ENCODE data around the gene SIX1.

SIX1 gene

DNA sequence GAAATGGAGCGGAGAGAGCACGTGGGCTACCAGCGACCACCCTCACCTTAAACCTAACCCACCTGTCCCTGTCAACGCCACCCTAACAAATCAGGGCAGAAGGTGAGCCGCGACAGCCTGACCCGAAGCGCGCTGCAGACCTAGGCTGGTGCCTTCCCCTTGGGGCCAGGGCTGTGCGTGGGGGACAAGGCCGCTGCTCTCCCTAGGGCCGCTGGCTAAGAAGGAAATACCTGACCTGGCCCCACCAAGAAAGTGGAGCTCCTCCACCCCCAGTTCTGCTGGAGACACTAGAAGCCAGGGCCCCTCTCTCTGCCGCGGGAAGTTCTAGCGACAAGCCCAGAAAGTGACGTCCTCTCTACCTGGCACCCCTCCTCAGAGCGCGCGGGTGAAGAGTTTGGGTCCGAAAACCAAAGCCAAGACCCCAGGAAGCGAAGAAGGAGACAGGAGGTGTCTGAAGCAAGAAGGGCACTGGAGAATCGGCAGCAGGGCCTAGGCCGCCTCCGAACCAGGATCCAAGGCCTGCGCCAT is 7.5 kb downstream of the SIX1 start:
- DNase-seq, result no peak

DNA sequence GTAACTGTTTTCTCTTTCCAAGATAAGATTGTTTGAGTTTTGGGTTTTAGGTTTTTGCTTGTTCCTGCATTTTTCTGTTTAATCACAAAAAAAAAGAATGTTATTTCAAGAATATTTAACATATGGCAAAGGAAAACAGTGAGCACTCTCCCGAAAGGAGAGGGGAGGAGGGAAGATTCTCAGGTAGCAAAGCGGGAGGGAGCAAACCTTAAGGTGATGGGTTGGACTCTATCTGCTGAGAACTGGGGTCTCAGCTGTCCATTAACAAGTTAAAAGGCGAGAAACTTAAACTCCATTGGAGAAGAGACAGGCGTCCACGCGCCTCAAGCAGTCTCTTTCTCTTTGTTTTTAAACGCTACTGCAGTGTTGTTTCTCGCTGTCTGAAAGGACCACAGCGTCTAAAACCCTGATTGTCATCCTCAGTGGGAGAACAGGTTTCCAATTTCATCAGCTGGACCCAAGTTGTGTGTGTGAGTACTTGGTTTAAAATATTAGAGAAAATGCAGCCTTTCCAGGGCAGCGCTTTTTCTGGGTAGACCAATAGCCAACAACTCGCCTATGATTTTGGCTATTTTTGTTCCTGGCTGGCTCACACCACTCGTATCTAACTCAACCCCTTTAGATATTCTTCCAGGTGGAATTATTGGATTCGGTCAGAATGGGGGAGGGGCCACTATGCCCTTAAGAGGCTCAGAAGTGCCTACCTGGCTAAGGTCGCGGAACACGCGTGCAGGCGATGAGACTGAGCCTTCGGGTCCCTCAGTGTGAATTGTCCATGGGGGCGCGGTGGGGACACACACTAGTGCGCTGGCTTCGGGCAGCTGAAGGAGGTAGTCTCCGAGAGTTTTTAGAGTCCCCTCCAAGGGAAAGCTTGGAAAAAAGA is 8.2 kb downstream of the SIX1 start:
- DNase-seq, result no peak

DNA sequence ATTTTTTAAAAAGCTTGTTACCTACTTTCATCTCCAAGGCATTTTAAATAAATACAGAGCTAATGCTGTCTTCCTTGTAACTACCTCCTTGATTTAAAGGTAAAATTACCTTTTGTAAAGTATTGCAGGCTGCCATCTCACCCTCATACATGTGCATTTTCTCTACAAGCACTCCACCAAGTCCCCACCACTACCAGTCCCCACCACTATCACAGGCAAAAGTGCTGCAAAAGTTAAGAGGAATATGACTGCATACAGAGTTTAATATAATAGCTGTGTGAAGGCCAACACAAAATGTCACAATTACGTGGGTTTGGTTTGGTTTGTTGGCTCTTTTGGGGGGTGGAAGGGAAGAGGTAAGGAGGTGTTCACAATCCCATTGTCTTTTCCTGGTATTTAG is 9.6 kb downstream of the SIX1 start:
- DNase-seq, result no peak

DNA sequence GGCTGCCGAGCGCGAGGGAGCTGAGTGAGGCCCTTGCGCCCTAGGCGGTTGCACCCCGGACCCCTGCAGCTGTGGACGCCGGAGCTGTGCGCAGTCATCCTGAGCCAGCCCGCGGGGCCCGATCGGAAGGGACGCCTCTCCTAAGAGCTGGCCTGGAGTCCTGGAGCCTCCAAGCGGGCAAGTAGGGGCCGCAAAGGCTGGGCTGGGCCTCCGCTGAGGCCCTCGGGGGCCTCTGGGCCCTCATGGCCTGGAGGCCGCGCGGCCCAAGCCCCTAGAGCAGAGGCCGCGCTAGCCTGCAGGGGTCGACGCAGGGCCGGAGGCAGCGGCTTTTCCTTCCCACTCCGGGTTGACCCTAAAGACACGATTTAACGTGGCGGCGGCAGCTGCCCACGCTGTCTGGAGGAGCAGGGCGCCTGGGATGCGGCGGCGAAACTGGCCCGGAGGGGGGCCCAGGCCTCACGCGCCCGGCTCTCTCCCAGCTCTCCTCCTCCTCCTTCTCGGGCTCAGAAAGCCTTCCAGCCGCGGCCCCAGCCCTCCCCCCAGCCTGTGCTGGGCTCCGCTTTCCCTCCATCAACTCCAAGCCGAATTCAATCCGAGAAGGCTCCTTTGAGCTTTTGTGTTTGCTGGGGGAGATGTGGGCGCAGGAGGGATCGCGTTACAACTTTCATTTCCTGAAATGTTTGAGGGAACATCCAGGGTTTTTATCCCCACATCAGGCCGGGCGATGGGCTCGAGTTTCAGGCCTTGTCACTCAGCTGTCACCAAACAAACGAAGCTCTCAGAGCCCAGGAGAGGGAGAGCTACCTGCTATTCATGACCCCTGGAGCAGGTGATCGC is 11.6 kb downstream of the SIX1 start:
- no peak for DNase-seq

DNA sequence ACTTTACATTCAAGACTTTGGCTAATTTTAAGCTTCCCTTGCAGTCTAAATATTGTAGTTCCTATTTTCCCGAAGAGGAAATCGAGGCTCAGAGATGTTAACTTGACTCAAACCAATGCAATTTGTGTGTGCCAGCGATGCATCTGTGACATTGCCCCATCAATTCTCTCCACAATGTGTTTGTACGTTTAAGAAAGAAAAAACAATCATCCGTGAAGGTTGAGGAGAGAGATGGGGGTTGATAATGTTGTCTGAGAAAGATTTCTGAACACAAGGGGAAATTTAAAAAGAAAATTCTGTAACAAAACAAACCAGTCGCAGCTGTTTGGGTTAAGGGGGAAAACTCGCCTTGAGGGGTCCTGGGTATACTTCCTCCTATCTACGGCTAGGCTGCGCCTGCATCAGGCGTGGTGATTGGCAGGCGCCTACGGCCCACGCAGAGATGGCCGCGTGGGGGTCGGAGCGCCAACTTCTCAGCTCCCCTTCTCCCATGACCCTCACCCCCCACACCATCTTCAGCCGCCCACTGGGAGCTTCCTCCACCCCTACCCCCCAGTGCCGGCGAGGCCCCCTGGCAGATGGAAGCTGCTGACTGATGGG is 12.3 kb downstream of the SIX1 start:
- DNase-seq, result no peak

DNA sequence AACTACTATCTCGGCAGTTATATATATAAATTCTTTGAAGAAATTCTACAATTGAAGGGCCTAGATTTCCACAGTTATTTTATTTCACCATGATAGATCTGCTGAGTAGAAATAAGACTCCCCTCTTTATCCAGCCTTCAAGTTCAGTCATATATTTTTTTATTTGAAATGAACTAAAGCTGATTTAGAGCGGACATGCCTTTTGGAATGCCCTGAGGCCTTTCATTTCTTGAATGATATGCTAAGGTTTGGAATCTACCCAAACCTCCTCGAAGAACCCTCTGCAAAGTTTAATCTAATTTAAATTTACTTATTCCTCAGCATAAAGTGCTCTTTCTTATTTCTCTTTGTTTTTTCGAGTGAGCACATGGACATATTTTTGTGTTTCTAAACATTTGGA is 15.1 kb downstream of the SIX1 start:
- DNase-seq, result no peak

DNA sequence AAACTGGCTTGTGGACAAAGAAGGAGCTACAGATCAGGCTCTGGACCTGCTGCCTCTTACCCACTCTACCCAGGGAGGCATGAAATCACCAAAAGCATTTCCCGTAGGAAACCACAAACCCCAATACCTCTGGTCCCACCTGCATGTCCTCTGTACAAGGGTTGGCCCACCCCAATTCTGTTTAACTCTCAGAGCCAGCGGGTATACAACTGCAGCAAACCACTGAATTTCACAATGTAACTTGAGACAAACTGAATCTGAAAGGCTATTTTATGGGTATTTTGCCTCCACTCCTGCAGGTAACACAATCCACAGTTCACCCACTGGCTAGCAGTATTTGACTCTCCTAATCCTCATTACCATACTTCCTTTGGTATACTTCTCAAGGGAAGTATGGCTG is 16.5 kb downstream of the SIX1 start:
- no peak for DNase-seq

DNA sequence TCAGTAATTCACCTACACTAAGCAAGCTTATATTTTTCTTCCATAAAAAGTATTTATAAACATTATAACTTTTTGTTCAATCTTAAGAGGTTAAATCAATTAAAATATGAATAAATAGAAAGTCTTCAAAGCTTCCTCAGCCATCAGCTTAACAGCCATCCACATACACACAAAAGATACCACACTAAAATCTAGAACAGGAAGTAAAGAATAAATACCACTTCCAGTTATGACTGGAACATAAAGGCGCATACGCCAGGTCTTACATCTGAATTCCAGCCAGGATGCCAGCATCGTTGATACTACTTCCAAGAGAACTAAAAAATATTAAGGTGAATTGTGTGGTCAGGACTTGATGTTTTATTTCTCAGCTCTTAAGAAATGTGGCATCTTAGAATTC is 17.0 kb downstream of the SIX1 start:
- DNase-seq, result no peak

DNA sequence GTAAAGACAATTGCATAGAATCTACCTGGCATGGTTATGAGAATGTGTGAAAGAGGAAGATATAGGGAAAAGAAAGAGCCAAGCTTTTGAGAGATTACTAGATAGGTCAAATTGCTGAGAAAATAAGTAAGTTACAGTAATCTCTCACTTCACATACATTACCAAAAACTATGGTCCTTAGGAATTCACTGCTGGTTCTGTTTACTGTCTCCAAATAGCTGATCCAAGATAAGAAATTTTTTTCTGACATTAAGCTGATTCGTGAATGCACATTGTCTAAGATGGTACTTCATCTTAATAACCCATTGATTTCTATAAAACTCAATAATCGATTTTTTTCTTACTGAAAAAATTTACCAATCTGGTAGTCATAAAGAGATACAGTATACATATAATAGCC is 17.4 kb downstream of the SIX1 start:
- DNase-seq, result no peak

DNA sequence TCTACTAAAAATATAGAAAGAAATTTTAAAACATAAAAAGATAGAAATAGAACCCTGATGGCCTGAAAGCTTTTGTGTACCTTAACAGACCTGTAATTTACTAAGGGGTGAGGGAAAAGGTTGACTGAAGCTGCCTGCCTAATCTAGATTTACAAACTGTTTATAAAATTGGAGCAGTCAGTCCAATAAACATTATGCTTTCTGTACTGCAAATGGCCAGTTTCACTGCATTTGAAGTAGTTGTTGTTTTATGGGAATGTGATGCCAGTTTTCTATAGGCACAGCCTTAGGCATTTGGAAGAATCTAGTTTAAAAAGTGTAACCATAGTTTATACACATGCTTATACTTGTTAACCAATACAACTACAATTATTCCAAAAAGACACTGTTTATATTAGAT is 19.1 kb downstream of the SIX1 start:
- no peak for DNase-seq

DNA sequence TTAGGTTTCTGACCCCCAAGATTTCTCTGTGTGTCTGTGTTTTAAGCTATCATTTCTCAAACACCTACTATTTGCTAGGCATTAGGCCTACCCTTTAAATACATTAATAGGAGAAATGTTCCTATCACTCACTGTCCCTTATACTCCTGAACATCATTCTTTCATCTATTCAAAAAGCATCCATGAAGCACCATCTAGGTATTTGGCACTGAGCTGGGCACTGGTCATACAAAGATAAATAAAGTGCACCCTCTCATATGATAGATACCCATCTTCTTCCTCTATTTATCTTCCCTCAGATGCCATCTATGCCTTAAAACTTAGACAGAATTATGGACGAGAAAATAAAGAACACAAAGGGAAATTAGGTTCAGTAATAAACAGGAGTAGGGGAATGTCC is 20.4 kb downstream of the SIX1 start:
- no peak for DNase-seq

DNA sequence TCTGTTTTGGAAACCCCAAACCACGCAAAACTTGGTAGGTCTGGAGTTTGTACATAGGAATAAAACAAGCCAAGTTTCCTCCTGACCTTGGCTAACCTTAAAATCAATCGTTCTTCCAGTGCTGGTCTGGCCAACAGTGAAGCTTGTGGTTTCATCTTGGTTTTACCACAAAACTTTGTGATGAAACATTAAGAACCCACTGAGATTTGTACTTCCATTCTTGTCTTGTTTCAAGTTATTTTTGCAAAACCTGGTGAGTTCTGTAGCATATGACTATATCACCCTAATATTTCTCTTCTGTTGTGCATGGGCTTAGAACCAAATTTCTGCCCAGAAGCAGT is 26.4 kb downstream of the SIX1 start:
- DNase-seq, result no peak

DNA sequence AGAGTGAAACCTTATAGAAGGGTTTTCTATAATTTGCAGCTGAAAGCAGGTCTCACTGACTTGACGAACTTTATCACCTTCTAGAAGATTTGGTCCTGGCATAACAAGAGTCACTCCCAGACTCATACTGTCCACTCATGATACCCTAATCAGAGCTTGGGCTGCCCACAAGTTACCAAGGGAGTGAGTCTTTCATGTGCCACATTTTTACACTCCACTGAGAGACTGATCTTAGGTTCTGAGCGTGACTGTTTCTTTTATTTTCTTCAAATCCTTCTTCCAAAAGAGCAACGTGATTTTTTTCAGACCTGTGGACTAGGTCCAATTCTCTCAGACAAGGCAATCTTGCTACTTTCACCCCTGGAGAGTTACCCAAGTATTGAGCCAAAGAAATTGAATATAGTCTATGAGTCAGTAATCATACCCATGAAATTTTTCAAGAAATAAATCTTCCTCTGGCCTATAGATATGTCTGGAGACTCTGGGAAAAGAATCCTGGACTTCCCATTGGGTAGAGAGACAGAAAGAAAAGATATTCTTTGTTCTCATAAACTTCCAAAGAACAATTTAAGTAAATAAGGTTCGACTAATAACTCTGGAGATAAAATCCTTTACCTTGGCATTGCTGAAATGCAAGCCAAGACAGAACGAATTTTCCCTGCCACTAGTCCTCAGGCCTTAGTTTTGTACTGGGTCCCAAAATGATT is 26.9 kb downstream of the SIX1 start:
- DNase-seq, result no peak

DNA sequence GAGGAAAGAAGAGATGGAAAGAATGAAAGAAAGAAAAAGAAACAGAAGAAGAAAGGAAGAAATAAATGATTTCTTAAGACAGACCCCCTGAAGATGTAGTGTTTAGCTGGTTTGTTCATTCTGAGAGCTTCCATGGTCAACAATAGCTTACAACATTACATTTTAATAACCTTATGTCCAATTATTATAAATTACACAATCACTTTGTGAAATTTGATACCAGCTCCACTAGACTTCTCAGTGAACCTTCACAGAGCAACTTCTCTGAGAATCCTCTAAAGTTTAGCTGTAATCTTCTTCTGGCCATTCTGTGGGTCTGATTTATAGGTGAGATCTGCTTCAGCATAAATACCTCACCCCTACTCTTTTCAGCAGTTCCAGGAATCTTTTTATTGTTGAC is 27.9 kb downstream of the SIX1 start:
- DNase-seq, result no peak

DNA sequence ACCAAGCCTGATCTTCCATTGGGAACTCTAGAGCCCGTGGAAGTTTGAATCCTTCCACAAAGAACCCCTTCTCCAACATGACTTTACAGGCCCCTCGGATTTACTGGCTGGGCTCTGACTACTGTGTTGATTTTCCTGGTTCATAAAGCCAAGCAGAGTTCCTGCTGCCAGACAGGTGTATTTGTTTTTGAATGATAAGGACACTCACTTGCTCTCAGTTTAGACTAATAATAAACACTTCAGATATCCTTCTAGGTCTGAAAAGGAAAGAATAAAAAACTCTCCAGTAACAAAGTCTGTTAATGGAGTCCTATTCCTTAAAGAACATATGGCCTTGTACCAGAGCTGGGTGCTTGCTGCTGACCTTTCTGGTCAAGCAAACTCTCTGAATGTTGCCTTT is 31.0 kb downstream of the SIX1 start:
- DNase-seq, result no peak

DNA sequence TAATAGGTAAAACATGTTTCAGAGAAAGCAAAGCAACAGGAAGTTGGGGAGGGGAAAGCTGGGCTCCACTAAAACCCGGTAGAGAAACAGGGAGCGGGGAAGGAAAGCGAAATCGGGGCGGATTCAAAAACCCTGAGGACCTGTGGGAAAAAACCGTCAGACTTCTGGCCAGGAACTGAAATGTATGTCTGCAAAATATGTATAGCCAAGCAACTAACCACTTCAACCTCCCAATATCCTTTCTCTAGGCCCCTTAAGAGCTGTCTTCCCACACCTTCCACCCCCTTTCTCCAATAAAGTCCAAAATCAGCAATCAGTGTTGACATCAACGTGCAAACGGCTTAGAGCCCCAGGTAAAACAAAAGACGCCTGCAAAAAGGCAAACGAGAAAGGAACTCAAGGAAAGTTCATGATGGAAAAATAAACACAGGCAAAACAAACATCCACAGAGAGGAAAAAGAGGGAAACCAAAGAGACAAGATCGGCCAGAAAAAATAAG is 32.8 kb downstream of the SIX1 start:
- DNase-seq, result no peak

DNA sequence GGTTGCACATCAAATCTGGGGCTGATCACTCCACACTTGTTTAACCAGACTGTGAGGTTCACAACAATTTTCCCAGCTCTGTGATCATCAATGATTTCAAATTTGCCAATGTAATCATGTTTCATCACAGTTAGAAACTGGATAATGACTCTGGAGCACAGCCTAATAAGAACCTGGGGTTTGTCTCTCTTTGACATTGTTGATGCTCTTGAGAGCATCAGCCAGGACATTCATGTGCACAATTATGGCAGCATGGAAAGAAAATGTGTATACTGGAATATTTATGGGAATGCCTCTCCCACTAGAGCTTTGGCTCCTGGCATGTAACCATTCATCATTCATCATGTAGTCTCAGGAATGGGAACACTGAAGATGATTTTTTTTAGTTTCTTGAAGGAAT is 47.0 kb downstream of the SIX1 start:
- DNase-seq, result no peak

DNA sequence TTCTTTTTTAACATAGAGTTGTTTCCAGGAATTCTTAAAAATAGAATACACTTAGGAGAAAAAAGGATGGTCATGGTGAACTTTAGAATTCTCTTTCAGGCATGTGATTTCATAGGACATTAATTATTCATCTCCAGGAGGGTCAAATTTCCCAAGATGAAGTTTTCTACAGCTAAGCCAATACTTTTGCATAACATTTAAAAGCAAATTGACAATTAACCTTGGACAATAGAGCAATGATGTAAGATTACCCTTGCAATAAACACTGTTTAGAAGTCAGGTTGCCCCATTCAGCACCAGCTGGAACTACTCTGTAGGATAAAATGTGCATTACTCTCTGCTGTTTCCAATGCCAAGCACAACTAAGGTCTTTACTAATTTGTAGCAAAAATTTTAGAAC is 49.5 kb downstream of the SIX1 start:
- DNase-seq, result no peak

DNA sequence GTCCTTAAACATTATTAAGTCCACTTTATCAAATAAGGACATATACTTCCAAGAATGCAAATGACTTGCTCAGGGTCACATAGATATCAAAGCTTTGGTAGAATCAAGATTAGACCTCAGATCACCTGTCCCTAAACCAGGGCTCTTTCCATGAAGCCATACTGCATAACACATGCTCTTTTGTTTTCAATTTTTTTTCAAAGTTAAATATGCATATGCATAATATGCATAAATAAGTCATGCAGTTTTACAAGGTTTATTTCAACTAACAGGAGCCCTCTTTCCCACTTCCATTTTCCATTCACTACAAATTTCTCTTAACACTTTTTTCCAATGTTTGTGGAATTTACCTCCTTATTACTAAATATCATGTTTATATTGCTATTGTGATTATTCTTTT is 53.1 kb downstream of the SIX1 start:
- DNase-seq, result no peak

DNA sequence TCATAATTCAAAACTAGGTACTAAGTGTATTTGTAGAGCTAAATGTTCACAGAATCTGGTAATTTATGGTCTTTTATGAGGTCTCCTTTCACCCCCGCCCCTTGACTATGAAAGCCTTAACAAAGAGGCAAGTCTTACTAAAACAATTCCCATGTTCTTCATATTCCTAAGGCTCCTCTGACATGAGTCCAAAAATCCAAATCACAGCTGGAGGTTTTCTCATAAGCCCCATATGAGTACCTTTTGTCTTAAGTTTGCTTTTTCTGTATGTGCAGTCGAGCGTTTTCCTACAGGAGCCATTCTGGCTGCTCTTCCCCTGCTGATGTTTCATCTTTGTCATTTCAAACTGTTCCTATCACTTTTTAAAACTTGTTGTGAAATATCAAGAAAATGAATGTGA is 55.2 kb downstream of the SIX1 start:
- no peak for DNase-seq

Measured in activated T-cell treated with anti-CD3 and anti-CD28 coated beads for 4 hours (primary cell).